ENCODE data around the gene MT1F.

GRCh38 chr16:56616608-56617211, 41.0 kb upstream of the MT1F start:
- TF ChIP-seq POLR2A (IDR thresholded peaks at IDR 0.05) (no peak), CTCF (IDR thresholded peaks at IDR 0.05 in 4 of 5, conservative IDR thresholded peaks at IDR 0.05 in 1 of 5) (no peak)

Data from gastrocnemius medialis (tissue), 4 donors.